Prostate gland (tissue), 2 donors: ENCODE measurements around the gene IFIH1.

Experiments
- CTCF ChIP-seq, 4 experiments: fragments of 200-600 bp in 2 of 4; fragments of 450-650 bp in 2 of 4; sonication (generic) in 2 of 4; IDR thresholded peaks; 1 replicate in 3 of 4; 2 replicates in 1 of 4; pipeline ENCODE4 v1.5.1; 2016 to 2019; ENCODE audit warnings: antibody characterized with exemption in 4 of 4, mild to moderate bottlenecking in 2 of 4, moderate library complexity in 2 of 4
- POLR2A ChIP-seq: fragments of 450-650 bp; IDR thresholded peaks from one replicate; pipeline ENCODE4 v1.6.1; 2016; ENCODE audit warnings: antibody characterized with exemption, mild to moderate bottlenecking
- POLR2AphosphoS5 ChIP-seq: sonication (generic); formaldehyde crosslinking; IDR thresholded peaks from one replicate; pipeline ENCODE4 v1.6.1; 2017; ENCODE audit warnings: antibody characterized with exemption

GRCh38 chr2:162234620-162235462 is 83.6 kb downstream of the IFIH1 start:
- TF ChIP-seq POLR2AphosphoS5 (no peak), POLR2A (no peak), CTCF (IDR thresholded peaks at IDR 0.05) (no peak)
